ENCODE data around the gene CHCHD1. TPM values are rescaled to one million over a fixed set of nuclear protein-coding genes. Genes with fewer than 3 reads are reported as not detected.

CHCHD1 gene
- polyA plus RNA-seq, 3 donors = 15.0 to 85.0 (median 72.3) TPM

- Mint-ChIP-seq H3K27ac (no peak overlapping the region), H3K4me3 (no peak overlapping the region), H3K4me1 (peaks cover 54% of the 10 kb centered on the region), H3K9me3 (no peaks in the 10 kb centered on the region), H3K36me3 (peaks cover 42 to 56% of the 10 kb centered on the region in 2 donors), H3K27me3 (ENCODE audit: low read depth in 3 of 3) (peaks cover 0 to 2% (median 0%) of the 10 kb centered on the region in 3 donors)
- no peaks in the 10 kb centered on the region for H3K27me3 ChIP-seq (ENCODE audit: control insufficient read depth in 2 of 2, insufficient read depth in 2 of 2, low read length in 2 of 2)
- no peak overlapping the region for H2AFZ ChIP-seq (ENCODE audit: insufficient read depth, low read depth, low read length, poor library complexity, severe bottlenecking)
- H3K79me2 ChIP-seq (ENCODE audit: insufficient read depth, low read length) = peaks cover 32% of the 10 kb centered on the region
- intact Hi-C loops (cut with micrococcal nuclease) = loop anchor here in 1 of 2 donors (5.0 kb wide), 1 partner anchor 64 kb away; no protein-coding TSS in a partner anchor
- no peak for DNase-seq
- 87% methylated on average over 6 of the region's 7 CpGs for WGBS (ENCODE audit: insufficient coverage)
- no peak overlapping the region for H3K4me3 ChIP-seq (replicated peaks in 1 of 3; ENCODE audit: low read depth in 2 of 3, low read length in 3 of 3)
- H3K27ac ChIP-seq (ENCODE audit: low read depth in 1 of 2, low read length in 2 of 2) = no peak overlapping the region
- H3K4me2 ChIP-seq (replicated peaks; ENCODE audit: extremely low read depth, low read length, poor library complexity, severe bottlenecking) = no peak overlapping the region
- no peaks in the 10 kb centered on the region for H3K9me3 ChIP-seq (replicated peaks in 1 of 2; ENCODE audit: control insufficient read depth in 1 of 2, insufficient read depth in 1 of 2, low read length in 2 of 2)
- peaks cover 1% of the 10 kb centered on the region for H4K20me1 ChIP-seq (ENCODE audit: insufficient read depth, low read length)
- no peak overlapping the region for H3K9ac ChIP-seq (ENCODE audit: insufficient read depth, low read length, poor library complexity, severe bottlenecking)
- H3K4me1 ChIP-seq (ENCODE audit: control insufficient read depth in 1 of 2, insufficient read depth in 2 of 2, low read length in 2 of 2) = peaks cover 51 to 56% of the 10 kb centered on the region in 2 donors
- no peak for TF ChIP-seq CTCF (IDR thresholded peaks at IDR 0.05)
- peaks cover 28 to 46% of the 10 kb centered on the region in 2 donors for H3K36me3 ChIP-seq (replicated peaks in 1 of 2; ENCODE audit: control insufficient read depth in 1 of 2, insufficient read depth in 2 of 2, low read length in 2 of 2)
Observed at GRCh38 chr10:73813333-73813732, 31.5 kb downstream of the CHCHD1 start.

GRCh38 chr10:73814276-73814895, 32.5 kb downstream of the CHCHD1 start:
- H3K4me3 Mint-ChIP-seq = no peak overlapping the region
- WGBS (ENCODE audit: insufficient coverage) = 100% methylated on average over 5 of the region's 13 CpGs
- H3K27ac Mint-ChIP-seq = no peak overlapping the region

More at GRCh38 chr10:73814276-73814895, 32.5 kb downstream of the CHCHD1 start:
- Mint-ChIP-seq H3K27me3 (ENCODE audit: low read depth in 3 of 3) (peaks cover 0 to 2% (median 0%) of the 10 kb centered on the region in 3 donors), H3K36me3 (peaks cover 33 to 52% of the 10 kb centered on the region in 2 donors), H3K4me1 (peaks cover 56% of the 10 kb centered on the region), H3K9me3 (no peaks in the 10 kb centered on the region)
- Histone ChIP-seq H3K9ac (ENCODE audit: insufficient read depth, low read length, poor library complexity, severe bottlenecking) (no peak overlapping the region), H3K4me3 (replicated peaks in 1 of 3; ENCODE audit: low read depth in 2 of 3, low read length in 3 of 3) (no peak overlapping the region), H3K79me2 (ENCODE audit: insufficient read depth, low read length) (peaks cover 22% of the 10 kb centered on the region), H3K4me2 (replicated peaks; ENCODE audit: extremely low read depth, low read length, poor library complexity, severe bottlenecking) (no peak overlapping the region), H3K9me3 (replicated peaks in 1 of 2; ENCODE audit: control insufficient read depth in 1 of 2, insufficient read depth in 1 of 2, low read length in 2 of 2) (no peaks in the 10 kb centered on the region), H3K4me1 (ENCODE audit: control insufficient read depth in 1 of 2, insufficient read depth in 2 of 2, low read length in 2 of 2) (peaks cover 59% of the 10 kb centered on the region in 2 donors), H3K27ac (ENCODE audit: low read depth in 1 of 2, low read length in 2 of 2) (no peak overlapping the region), H4K20me1 (ENCODE audit: insufficient read depth, low read length) (no peaks in the 10 kb centered on the region), H2AFZ (ENCODE audit: insufficient read depth, low read depth, low read length, poor library complexity, severe bottlenecking) (no peak overlapping the region), H3K27me3 (ENCODE audit: control insufficient read depth in 2 of 2, insufficient read depth in 2 of 2, low read length in 2 of 2) (no peaks in the 10 kb centered on the region), H3K36me3 (replicated peaks in 1 of 2; ENCODE audit: control insufficient read depth in 1 of 2, insufficient read depth in 2 of 2, low read length in 2 of 2) (peaks cover 21 to 36% of the 10 kb centered on the region in 2 donors)
- TF ChIP-seq CTCF (IDR thresholded peaks at IDR 0.05) = no peak
- DNase-seq = no peak
- intact Hi-C loops (cut with micrococcal nuclease) = loop anchor here in 1 of 2 donors (5.0 kb wide), 1 partner anchor 63 kb away; no protein-coding TSS in a partner anchor
